WI38 (cell line): ENCODE data around the gene ARHGAP31.
"Not testable (repeated sequence)": the region's sequence is repeated elsewhere in the genome, so short reads cannot be mapped to it uniquely, and the experiment has no call there.

Experiments used
- H3K4me3 ChIP-seq: 2 replicates; pipeline ENCODE4 v1.5.1; 2011; ENCODE audit warnings: low read depth, mild to moderate bottlenecking, control low read depth, low read length
- TF ChIP-seq, protein P1 (sequence below): IDR thresholded peaks from 2 replicates; pipeline ENCODE4 v1.5.1; 2012; ENCODE audit warnings: low read depth, mild to moderate bottlenecking, control low read depth, low read length

ARHGAP31 gene

DNA sequence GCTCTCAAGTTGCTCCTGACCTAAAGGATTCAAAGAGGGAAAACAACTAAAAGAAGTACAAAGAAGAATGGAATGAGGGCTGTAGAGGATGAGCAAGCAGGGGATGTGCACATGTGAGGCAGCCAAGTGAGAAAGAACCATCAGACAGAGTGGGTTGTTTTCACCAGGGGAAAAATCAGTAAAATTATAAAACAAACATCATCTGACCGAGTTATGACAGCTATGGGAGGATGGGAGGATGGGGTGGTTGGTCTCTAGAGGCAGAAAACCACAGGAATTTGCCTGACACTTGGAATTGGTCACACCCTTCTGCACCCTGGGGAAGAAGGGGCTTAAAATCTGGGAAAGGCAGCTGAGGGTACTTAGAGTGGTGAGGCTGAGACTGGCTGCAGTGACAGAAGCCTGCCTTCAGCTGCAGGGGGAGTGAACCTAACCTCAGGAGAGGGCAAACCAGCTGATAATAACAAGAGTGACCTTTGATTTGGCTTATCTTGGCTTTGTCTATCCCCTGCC is 10.1 kb downstream of the ARHGAP31 start:
- TF ChIP-seq, protein P1, sequence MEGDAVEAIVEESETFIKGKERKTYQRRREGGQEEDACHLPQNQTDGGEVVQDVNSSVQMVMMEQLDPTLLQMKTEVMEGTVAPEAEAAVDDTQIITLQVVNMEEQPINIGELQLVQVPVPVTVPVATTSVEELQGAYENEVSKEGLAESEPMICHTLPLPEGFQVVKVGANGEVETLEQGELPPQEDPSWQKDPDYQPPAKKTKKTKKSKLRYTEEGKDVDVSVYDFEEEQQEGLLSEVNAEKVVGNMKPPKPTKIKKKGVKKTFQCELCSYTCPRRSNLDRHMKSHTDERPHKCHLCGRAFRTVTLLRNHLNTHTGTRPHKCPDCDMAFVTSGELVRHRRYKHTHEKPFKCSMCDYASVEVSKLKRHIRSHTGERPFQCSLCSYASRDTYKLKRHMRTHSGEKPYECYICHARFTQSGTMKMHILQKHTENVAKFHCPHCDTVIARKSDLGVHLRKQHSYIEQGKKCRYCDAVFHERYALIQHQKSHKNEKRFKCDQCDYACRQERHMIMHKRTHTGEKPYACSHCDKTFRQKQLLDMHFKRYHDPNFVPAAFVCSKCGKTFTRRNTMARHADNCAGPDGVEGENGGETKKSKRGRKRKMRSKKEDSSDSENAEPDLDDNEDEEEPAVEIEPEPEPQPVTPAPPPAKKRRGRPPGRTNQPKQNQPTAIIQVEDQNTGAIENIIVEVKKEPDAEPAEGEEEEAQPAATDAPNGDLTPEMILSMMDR, result no peak
- H3K4me3 ChIP-seq, result no peak overlapping the region

DNA sequence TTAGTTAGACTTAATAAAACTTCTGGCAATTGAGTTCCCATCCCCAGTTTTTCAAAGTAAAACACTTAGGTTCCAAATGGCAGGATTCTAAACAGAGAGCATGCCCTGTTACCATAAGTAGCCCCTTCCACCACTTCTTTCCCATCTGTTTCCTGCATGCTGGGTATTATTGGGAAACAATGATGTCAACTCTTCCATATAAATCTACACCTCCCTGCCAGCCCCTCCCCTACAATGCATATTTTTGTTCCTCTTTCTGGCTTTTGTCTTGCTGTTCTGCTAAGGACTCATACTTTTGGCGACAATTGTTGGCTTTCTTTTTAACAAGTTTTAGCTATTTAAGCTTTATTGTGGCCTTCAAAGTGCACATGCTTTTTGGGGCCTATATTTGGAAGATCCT is 11.1 kb downstream of the ARHGAP31 start:
- no peak overlapping the region for H3K4me3 ChIP-seq
- TF ChIP-seq, protein P1, result no peak

DNA sequence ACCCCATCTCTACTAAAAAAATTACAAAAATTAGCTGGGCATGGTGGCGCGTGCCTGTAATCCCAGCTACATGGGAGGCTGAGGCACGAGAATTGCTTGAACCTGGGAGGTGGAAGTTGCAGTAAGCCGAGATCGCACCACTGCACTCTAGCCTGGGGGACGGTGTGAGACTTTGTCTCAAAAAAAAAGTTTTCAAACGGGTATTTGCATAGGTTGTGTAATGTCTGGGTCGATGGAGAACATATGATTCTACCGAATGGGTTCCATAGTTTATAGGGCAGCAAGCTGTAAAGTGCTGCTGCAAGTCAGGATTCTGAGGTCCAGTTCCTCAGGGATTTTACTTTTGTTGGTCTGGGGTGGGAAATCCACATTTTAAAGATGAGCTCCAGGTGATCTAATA is 12.2 kb downstream of the ARHGAP31 start:
- not testable (repeated sequence) for H3K4me3 ChIP-seq

DNA sequence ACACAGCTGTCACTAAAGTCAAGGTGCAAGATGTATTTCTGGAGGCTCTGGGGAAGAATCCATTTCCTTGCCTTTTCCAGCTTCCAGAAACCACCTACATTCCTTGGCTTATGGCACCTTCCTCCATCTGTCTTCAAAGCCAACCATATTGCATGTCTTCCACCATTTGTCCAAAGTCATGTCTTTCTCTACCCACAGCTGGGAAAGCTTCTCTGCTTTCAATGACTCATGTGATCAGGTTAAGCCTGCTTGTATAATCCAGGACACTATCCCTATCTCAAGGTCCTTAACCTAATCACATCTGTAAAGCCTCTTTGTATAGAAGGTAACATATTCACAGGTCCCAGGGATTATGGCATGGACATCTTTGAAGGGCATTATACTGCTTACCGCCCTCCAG is 14.2 kb downstream of the ARHGAP31 start:
- no peak overlapping the region for H3K4me3 ChIP-seq
- TF ChIP-seq, protein P1, result no peak

DNA sequence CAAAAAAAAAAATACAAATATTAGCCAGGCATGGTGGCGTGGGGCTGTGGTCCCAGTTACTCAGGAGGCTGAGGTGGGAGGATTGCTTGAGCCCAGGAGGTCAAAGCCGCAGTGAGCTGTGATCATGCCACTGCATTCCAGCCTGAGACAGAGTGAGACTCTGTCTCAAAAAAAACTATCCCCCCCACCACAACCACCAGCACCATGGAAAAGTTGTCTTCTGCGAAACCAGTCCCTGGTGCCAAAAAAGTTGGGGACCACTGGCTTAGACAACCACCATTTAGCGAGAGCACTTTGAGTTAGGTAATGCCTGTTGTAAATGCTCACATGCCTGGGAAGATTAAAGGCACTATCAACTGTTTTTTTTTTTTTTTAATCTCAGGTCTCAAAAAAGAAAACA is 15.4 kb downstream of the ARHGAP31 start:
- TF ChIP-seq, protein P1, result no peak

DNA sequence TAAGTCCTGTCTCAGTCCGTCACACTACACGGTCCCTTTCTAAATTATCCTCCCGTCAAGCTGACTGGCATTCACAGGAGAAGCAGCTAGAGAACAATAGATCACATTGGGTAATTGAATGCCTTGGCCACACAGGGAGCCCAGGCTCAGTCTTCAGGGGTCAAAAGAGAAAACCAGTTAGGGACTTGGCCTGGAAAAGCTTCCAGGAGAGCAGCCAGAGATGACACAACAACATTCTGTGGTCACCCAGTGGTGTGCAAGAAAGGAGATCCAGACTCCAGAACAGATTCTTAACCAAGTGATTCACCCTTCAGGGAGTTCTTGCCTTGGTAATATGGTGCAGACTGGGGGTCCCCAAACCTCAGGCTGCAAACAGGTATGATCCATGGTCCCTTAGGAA is 15.9 kb downstream of the ARHGAP31 start:
- H3K4me3 ChIP-seq, result no peak overlapping the region
- TF ChIP-seq, protein P1, result no peak

More for the DNA sequence above, 15.4 kb downstream of the ARHGAP31 start:
- H3K4me3 ChIP-seq, result no peak overlapping the region

DNA sequence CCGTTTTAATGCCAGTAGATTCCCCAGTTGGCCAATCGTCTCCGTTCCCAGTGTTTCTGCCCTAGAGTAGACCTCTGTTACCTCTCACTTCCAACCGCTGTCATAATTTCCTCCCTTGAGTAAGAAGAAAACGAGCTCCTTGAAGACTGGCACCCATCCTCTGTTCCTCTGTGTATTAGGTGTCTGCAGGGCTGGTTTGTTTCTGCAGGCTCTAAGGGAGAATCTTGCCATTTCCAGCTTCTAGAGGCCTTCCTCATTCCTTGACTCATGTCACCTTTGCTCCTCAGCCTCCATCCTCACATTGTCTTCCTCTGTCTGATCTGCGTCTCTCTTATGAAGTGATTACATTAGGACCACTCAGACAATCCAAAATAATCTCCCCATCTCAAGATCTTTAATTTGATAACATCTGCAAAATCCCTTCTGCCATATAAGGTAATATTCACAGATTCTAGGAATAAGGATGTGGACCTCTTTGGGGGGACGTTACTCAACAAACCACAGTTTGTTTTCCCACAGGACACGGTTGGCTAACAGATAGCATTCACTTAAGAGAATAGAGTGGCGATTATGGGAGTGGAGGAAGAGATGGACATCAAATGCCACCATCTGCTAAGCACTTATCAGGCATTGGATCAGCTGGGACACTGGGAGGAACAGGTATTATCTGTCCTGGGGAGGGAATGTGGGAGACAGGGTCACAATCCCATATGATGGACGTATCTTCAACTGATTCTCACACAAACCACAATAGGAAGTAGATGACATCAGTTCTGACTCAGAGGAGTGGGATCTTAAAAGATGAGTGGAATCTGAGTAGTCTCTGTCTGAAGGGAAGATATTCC is 17.1 kb downstream of the ARHGAP31 start:
- no peak overlapping the region for H3K4me3 ChIP-seq
- TF ChIP-seq, protein P1, result no peak

DNA sequence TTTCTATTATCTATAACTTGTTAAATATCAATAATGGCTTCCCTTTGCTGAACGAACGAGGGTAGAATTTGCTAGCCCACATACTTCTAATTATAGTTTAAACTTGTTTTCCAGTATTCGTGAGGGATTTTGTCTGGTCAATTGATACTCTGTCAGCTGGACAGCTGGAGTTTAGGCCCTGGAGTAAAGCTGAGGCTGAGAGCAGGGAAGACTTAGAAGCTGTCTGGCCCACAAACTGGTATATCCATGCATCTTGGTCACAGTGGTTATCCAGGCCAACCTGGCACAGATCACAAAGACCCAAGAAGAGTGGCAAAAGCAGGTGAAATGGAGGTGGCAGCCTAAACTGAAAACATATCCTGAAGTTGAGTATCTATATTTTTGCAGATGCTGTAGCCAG is 19.3 kb downstream of the ARHGAP31 start:
- no peak overlapping the region for H3K4me3 ChIP-seq
- TF ChIP-seq, protein P1, result no peak
